ENCODE data around the gene C2orf69. TPM values are rescaled to one million over a fixed set of nuclear protein-coding genes. Genes with fewer than 3 reads are reported as not detected.

The C2orf69 gene
- total RNA-seq, 1 donor, result 20.3 TPM

DNA sequence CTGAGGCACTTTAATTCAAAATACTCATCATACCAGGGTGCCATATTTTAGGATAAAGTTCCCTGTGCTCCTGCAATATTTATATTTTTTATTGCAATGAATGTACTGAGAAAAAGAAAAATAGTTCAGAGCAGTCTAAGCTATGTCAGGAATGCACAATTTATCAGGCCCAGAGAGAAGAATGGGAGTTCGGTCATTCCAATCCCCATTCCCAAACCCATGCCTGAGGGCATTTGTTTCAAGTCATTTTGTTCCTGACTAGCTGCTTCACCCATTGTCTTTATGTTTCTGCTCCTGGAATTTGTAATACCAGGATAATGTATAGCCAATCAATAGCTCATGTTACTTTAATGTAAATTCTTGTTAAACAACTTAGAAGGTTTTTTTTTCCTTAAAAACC, 35.7 kb upstream of the C2orf69 start:
- H3K4me3 ChIP-seq (ENCODE audit: insufficient read depth, low read length), result no peak overlapping the region
- H3K79me2 ChIP-seq (ENCODE audit: insufficient read depth, low read length), result no peaks in the 10 kb centered on the region
- no peaks in the 10 kb centered on the region for H4K20me1 ChIP-seq (ENCODE audit: insufficient read depth, low read length)
- no peaks in the 10 kb centered on the region for H3K36me3 ChIP-seq (ENCODE audit: insufficient read depth, low read length)
- TF ChIP-seq, protein P1, sequence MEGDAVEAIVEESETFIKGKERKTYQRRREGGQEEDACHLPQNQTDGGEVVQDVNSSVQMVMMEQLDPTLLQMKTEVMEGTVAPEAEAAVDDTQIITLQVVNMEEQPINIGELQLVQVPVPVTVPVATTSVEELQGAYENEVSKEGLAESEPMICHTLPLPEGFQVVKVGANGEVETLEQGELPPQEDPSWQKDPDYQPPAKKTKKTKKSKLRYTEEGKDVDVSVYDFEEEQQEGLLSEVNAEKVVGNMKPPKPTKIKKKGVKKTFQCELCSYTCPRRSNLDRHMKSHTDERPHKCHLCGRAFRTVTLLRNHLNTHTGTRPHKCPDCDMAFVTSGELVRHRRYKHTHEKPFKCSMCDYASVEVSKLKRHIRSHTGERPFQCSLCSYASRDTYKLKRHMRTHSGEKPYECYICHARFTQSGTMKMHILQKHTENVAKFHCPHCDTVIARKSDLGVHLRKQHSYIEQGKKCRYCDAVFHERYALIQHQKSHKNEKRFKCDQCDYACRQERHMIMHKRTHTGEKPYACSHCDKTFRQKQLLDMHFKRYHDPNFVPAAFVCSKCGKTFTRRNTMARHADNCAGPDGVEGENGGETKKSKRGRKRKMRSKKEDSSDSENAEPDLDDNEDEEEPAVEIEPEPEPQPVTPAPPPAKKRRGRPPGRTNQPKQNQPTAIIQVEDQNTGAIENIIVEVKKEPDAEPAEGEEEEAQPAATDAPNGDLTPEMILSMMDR (IDR thresholded peaks at IDR 0.05; ENCODE audit: extremely low read depth, low read depth, low read length), result no peak
- no peaks in the 10 kb centered on the region for H3K27me3 ChIP-seq (ENCODE audit: insufficient read depth, low read length)
- no peaks in the 10 kb centered on the region for H3K4me1 ChIP-seq (ENCODE audit: insufficient read depth, low read length)
- H3K27ac ChIP-seq (ENCODE audit: low read depth, low read length), result no peak overlapping the region
- no peak for DNase-seq (ENCODE audit: insufficient read length, low spot score, missing footprints)
- no peak overlapping the region for H3K4me2 ChIP-seq (ENCODE audit: insufficient read depth, low read length)
- H2AFZ ChIP-seq (ENCODE audit: low read length), result no peak overlapping the region
- peaks cover 5% of the 10 kb centered on the region for H3K9me3 ChIP-seq (ENCODE audit: low read depth, low read length)

DNA sequence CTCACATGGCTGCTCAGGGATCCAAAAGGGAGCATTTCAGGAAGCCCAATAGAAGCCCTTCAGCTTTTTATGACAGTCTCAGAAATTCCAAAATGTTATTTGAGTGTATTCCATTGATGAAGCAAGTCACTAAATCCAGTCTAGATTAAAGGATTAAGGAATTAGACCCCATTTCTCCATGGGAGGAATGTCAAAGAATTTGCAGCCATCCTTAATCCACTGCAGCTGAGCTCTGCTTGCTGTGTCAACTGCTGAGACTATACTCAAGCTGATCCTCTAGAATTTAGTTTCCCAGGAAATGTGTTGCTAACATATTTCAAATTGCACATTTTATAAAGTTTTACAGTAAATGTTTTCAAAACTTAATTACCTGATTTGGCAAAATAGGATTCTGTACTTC, 28.4 kb upstream of the C2orf69 start:
- no peaks in the 10 kb centered on the region for H3K79me2 ChIP-seq (ENCODE audit: insufficient read depth, low read length)
- H3K36me3 ChIP-seq (ENCODE audit: insufficient read depth, low read length), result no peaks in the 10 kb centered on the region
- H3K4me3 ChIP-seq (ENCODE audit: insufficient read depth, low read length), result no peak overlapping the region
- H3K4me2 ChIP-seq (ENCODE audit: insufficient read depth, low read length), result no peak overlapping the region
- no peak overlapping the region for H2AFZ ChIP-seq (ENCODE audit: low read length)
- no peak overlapping the region for H3K27ac ChIP-seq (ENCODE audit: low read depth, low read length)
- no peak for DNase-seq (ENCODE audit: insufficient read length, low spot score, missing footprints)
- TF ChIP-seq, protein P1 (IDR thresholded peaks at IDR 0.05; ENCODE audit: extremely low read depth, low read depth, low read length), result no peak
- H3K27me3 ChIP-seq (ENCODE audit: insufficient read depth, low read length), result no peaks in the 10 kb centered on the region
- no peaks in the 10 kb centered on the region for H3K4me1 ChIP-seq (ENCODE audit: insufficient read depth, low read length)
- no peaks in the 10 kb centered on the region for H4K20me1 ChIP-seq (ENCODE audit: insufficient read depth, low read length)
- H3K9me3 ChIP-seq (ENCODE audit: low read depth, low read length), result no peaks in the 10 kb centered on the region

DNA sequence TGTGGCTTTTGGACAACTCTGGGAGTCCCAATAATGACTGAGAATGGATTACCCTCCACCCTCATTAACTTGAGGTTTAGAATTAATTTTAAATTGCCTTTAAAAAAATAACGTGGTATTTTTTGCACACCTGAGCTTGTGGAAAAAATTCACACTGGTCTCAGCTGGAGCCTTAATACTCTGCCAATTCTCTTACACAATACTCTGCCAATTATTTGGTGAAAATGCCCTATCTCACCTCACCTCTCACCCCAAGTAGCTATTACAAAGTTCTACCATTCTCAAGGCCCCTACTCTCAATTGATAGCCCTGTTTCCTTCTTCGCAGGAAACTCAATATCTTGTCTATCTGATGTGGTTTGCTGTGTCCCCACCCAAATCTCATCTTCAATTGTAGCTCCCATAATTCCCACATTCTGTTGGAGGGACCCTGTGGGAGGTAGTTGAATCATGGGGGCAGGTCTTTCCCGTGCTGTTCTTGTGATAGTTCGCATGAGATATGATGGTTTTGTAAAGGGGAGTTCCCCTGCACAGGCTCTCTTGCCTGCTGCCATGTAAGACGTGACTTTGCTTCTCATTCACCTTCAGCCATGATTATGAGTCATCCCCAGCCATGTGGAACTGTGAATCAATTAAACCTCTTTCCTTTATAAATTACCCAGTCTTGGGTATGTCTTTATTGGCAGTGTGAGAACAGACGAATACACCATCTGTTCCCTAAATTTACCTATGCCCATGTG, 27.4 kb upstream of the C2orf69 start:
- Histone ChIP-seq H3K27ac (ENCODE audit: low read depth, low read length) (no peak overlapping the region), H3K36me3 (ENCODE audit: insufficient read depth, low read length) (no peaks in the 10 kb centered on the region), H3K79me2 (ENCODE audit: insufficient read depth, low read length) (no peaks in the 10 kb centered on the region), H2AFZ (ENCODE audit: low read length) (no peak overlapping the region), H3K4me1 (ENCODE audit: insufficient read depth, low read length) (no peaks in the 10 kb centered on the region), H3K27me3 (ENCODE audit: insufficient read depth, low read length) (no peaks in the 10 kb centered on the region), H3K4me2 (ENCODE audit: insufficient read depth, low read length) (no peak overlapping the region), H4K20me1 (ENCODE audit: insufficient read depth, low read length) (no peaks in the 10 kb centered on the region), H3K9me3 (ENCODE audit: low read depth, low read length) (no peaks in the 10 kb centered on the region), H3K4me3 (ENCODE audit: insufficient read depth, low read length) (no peak overlapping the region)
- TF ChIP-seq, protein P1 (IDR thresholded peaks at IDR 0.05; ENCODE audit: extremely low read depth, low read depth, low read length), result no peak
- no peak for DNase-seq (ENCODE audit: insufficient read length, low spot score, missing footprints)

DNA sequence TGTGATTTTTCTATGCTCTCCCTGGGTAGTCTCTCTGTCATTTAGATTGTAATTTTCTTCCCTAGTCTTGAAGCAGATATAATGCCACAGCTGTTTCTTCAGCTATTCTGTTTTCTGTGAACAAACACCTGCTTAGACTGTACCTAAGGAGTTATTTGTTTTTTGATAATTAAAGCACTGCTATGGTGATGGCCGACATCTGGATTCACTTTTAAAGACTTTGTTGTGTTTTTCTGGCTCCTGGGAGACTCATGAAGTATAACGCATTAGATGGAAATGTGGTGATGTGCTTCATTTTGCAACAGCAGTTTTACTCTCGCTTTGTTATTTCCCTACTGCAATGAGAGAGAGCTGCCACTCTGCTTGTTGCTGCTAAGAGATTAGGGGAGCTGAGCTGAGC, 15.7 kb upstream of the C2orf69 start:
- no peak for DNase-seq (ENCODE audit: insufficient read length, low spot score, missing footprints)
- Histone ChIP-seq H3K36me3 (ENCODE audit: insufficient read depth, low read length) (no peaks in the 10 kb centered on the region), H3K27me3 (ENCODE audit: insufficient read depth, low read length) (no peaks in the 10 kb centered on the region)

More for the DNA sequence above, 15.7 kb upstream of the C2orf69 start:
- H3K9me3 ChIP-seq (ENCODE audit: low read depth, low read length), result no peaks in the 10 kb centered on the region
- TF ChIP-seq, protein P1 (IDR thresholded peaks at IDR 0.05; ENCODE audit: extremely low read depth, low read depth, low read length), result no peak
- H4K20me1 ChIP-seq (ENCODE audit: insufficient read depth, low read length), result no peaks in the 10 kb centered on the region
- no peak overlapping the region for H3K4me2 ChIP-seq (ENCODE audit: insufficient read depth, low read length)
- no peaks in the 10 kb centered on the region for H3K79me2 ChIP-seq (ENCODE audit: insufficient read depth, low read length)
- H3K4me1 ChIP-seq (ENCODE audit: insufficient read depth, low read length), result no peaks in the 10 kb centered on the region
- no peak overlapping the region for H3K4me3 ChIP-seq (ENCODE audit: insufficient read depth, low read length)
- no peak overlapping the region for H2AFZ ChIP-seq (ENCODE audit: low read length)
- H3K27ac ChIP-seq (ENCODE audit: low read depth, low read length), result no peak overlapping the region
